CD4-positive, alpha-beta memory T cell (primary cell): ENCODE data around the gene SYNGR1. TPM values are rescaled to one million over a fixed set of nuclear protein-coding genes. Genes with fewer than 3 reads are reported as not detected.

ENCODE experiments used
- CTCF ChIA-PET: fragments of 350-600 bp; sonication (Branson Sonifier 250); formaldehyde crosslinking; loops from one replicate; lab custom pipeline; 2021; ENCODE audit warnings: inconsistent platforms; ENCODE audit not compliant: partially characterized antibody; lab: Charles Lee
- POLR2A ChIA-PET: fragments of 350-600 bp; sonication (Branson Sonifier 250); formaldehyde crosslinking; loops from one replicate; lab custom pipeline; 2021; ENCODE audit not compliant: partially characterized antibody; lab: Charles Lee
- DNase-seq, 5 donors: peaks; one replicate each; pipeline versions ENCODE4 v3.0.0 to v3.0.0-alpha.2; 2020 to 2022; ENCODE audit warnings: mixed read lengths in 1 of 5
- H3K27ac ChIP-seq: one replicate; pipeline ENCODE4 v1.7.0; 2013; ENCODE audit warnings: low read depth, low read length
- H3K27me3 ChIP-seq: 2 replicates; pipeline ENCODE4 v1.7.0; 2013; ENCODE audit warnings: mild to moderate bottlenecking, low read length, moderate library complexity; ENCODE audit not compliant: insufficient read depth
- H3K36me3 ChIP-seq: 2 replicates; pipeline ENCODE4 v1.7.0; 2013; ENCODE audit warnings: mild to moderate bottlenecking, low read length, moderate library complexity; ENCODE audit not compliant: insufficient read depth
- H3K4me1 ChIP-seq: 2 replicates; pipeline ENCODE4 v1.7.0; 2013; ENCODE audit warnings: mild to moderate bottlenecking, low read length, moderate library complexity; ENCODE audit not compliant: insufficient read depth
- H3K4me3 ChIP-seq, 2 donors: one replicate each; pipeline ENCODE4 v1.7.0; 2013; ENCODE audit warnings: low read length in 2 of 2, mild to moderate bottlenecking in 1 of 2
- H3K9me3 ChIP-seq, 2 donors: one replicate each; pipeline ENCODE4 v1.7.0; 2013; ENCODE audit warnings: low read length in 2 of 2, control low read depth in 1 of 2; ENCODE audit not compliant: control insufficient read depth in 1 of 2
- H3K27ac Mint-ChIP-seq, 7 donors: one replicate each; pipeline ENCODE4 v1.8.0; 2020 to 2021; ENCODE audit warnings: mixed read lengths in 7 of 7, mild to moderate bottlenecking in 6 of 7, inconsistent platforms in 3 of 7, moderate library complexity in 3 of 7
- H3K27me3 Mint-ChIP-seq, 2 donors: one replicate each; pipeline ENCODE4 v1.8.0; 2020 to 2021; ENCODE audit warnings: mixed read lengths in 2 of 2
- H3K36me3 Mint-ChIP-seq, 2 donors: one replicate each; pipeline ENCODE4 v1.8.0; 2020 to 2021; ENCODE audit warnings: mixed read lengths in 2 of 2, inconsistent platforms in 1 of 2, mild to moderate bottlenecking in 1 of 2
- H3K4me1 Mint-ChIP-seq, 4 donors: one replicate each; pipeline ENCODE4 v1.8.0; 2020 to 2021; ENCODE audit warnings: mixed read lengths in 4 of 4, mild to moderate bottlenecking in 1 of 4
- H3K4me3 Mint-ChIP-seq, 8 donors: one replicate each; pipeline ENCODE4 v1.8.0; 2020 to 2021; ENCODE audit warnings: mixed read lengths in 8 of 8, mild to moderate bottlenecking in 7 of 8, moderate library complexity in 6 of 8, inconsistent platforms in 3 of 8
- H3K9me3 Mint-ChIP-seq, 8 donors: one replicate each; pipeline ENCODE4 v1.8.0; 2020 to 2021; ENCODE audit warnings: mixed read lengths in 8 of 8, mild to moderate bottlenecking in 5 of 8, inconsistent platforms in 3 of 8, moderate library complexity in 1 of 8
- intact Hi-C: fragments of 100-400 bp; cut with micrococcal nuclease; formaldehyde crosslinking; loops from one replicate; pipeline ENCODE4 v1.15.1; 2023
- polyA plus RNA-seq, 2 donors: library from polyadenylated mRNA; unstranded; fragments of 300-500 nt; fragmentation: Illumina TruSeq; gene quantifications; one replicate each; pipeline ENCODE4 v1.2.3, GENCODE V29; 2021
- total RNA-seq, 2 experiments: library from RNA; stranded (reverse); gene quantifications; one replicate each; pipeline ENCODE4 v1.2.3, GENCODE V29; 2021

SYNGR1 gene
- total and polyA plus RNA-seq, 4 experiments from 2014 or later: 0.30 to 0.62 TPM; not detected in 2

- Histone ChIP-seq H3K4me1 (peaks cover 53% of the 10 kb centered on the region), H3K9me3 (no peaks in the 10 kb centered on the region), H3K4me3 (peak overlapping the region in 1 of 2 donors; percentile 97), H3K27me3 (no peaks in the 10 kb centered on the region), H3K36me3 (peaks cover 64% of the 10 kb centered on the region), H3K27ac (peak overlapping the region; percentile 83)
- POLR2A ChIA-PET: interaction anchor here (0.6 to 12.5 kb wide), 13 partner anchors 10 to 1447 kb away, joined by 3 to 433 read pairs (median 27); partner anchors contain the start of genes ATF4, CBX6, MIEF1 and PDGFB
- intact Hi-C loops: loop anchor here (1.0 to 5.0 kb wide), 3 partner anchors 145 to 609 kb away; partner anchors contain the start of gene GTPBP1
- CTCF ChIA-PET: interaction anchor here (0.6 to 12.4 kb wide), 31 partner anchors 10 to 1264 kb away, joined by 3 to 477 read pairs (median 4); partner anchors contain the start of genes APOBEC3C, CBX7 and PDGFB
- Mint-ChIP-seq H3K36me3 (peaks cover 51 to 84% of the 10 kb centered on the region in 2 donors), H3K27me3 (no peaks in the 10 kb centered on the region), H3K4me1 (peaks cover 28 to 63% (median 44%) of the 10 kb centered on the region in 4 donors), H3K4me3 (peak overlapping the region; percentile 15 to 100 (median 99)), H3K9me3 (peaks cover 0 to 8% (median 0%) of the 10 kb centered on the region in 8 donors), H3K27ac (peak overlapping the region; percentile 87 to 99 (median 99))
- DNase-seq: peak; percentile 76 to 86 (median 78)
Measured at GRCh38 chr22:39316440-39317083, 33.2 kb upstream of the SYNGR1 start.

- POLR2A ChIA-PET: interaction anchor here (0.6 to 12.5 kb wide), 14 partner anchors 11 to 1447 kb away, joined by 3 to 433 read pairs (median 28); partner anchors contain the start of genes ATF4, CBX6, PDGFB and RPS19BP1
- peak overlapping the region; percentile 84 to 99 (median 99) for H3K27ac Mint-ChIP-seq
- Histone ChIP-seq H3K4me3 (peak overlapping the region in 1 of 2 donors; percentile 97), H3K9me3 (no peaks in the 10 kb centered on the region), H3K4me1 (peaks cover 53% of the 10 kb centered on the region), H3K27me3 (no peaks in the 10 kb centered on the region), H3K36me3 (peaks cover 57% of the 10 kb centered on the region), H3K27ac (peak overlapping the region; percentile 83)
- no peaks in the 10 kb centered on the region for H3K27me3 Mint-ChIP-seq
- H3K4me1 Mint-ChIP-seq: peaks cover 28 to 60% (median 43%) of the 10 kb centered on the region in 4 donors
- H3K4me3 Mint-ChIP-seq: peak overlapping the region; percentile 98 to 100 (median 100)
- H3K9me3 Mint-ChIP-seq: peaks cover 0 to 8% (median 0%) of the 10 kb centered on the region in 8 donors
- peaks cover 51 to 79% of the 10 kb centered on the region in 2 donors for H3K36me3 Mint-ChIP-seq
- DNase-seq: peak in 2 of 5 donors; percentile 21 to 48
- intact Hi-C loops: loop anchor here (5.0 kb wide), 1 partner anchor 610 kb away; the partner anchor contains the start of gene GTPBP1
- CTCF ChIA-PET: interaction anchor here (0.6 to 12.4 kb wide), 22 partner anchors 10 to 1265 kb away, joined by 3 to 477 read pairs (median 4); partner anchors contain the start of genes APOBEC3C and CBX7
Measured at GRCh38 chr22:39317084-39317774, 32.6 kb upstream of the SYNGR1 start.

- Mint-ChIP-seq H3K4me3 (peak overlapping the region; percentile 98 to 100 (median 100)), H3K36me3 (peaks cover 49 to 72% of the 10 kb centered on the region in 2 donors), H3K9me3 (peaks cover 0 to 8% (median 0%) of the 10 kb centered on the region in 8 donors), H3K27me3 (no peaks in the 10 kb centered on the region), H3K4me1 (peaks cover 27 to 60% (median 43%) of the 10 kb centered on the region in 4 donors), H3K27ac (peak overlapping the region; percentile 98 to 99 (median 99))
- DNase-seq: no peak
- H3K36me3 ChIP-seq: peaks cover 50% of the 10 kb centered on the region
- CTCF ChIA-PET: interaction anchor here (0.6 to 12.4 kb wide), 22 partner anchors 10 to 1030 kb away, joined by 3 to 477 read pairs (median 5); partner anchors contain the start of genes APOBEC3C, ATF4 and CBX7
- no peaks in the 10 kb centered on the region for H3K9me3 ChIP-seq
- peaks cover 53% of the 10 kb centered on the region for H3K4me1 ChIP-seq
- H3K4me3 ChIP-seq: peak overlapping the region; percentile 87 to 97
- POLR2A ChIA-PET: interaction anchor here (0.6 to 12.5 kb wide), 32 partner anchors 8 to 726 kb away, joined by 3 to 433 read pairs (median 6); partner anchors contain the start of genes ATF4, CBX6, GTPBP1 and MIEF1
- intact Hi-C loops: loop anchor here (2.0 to 5.0 kb wide), 3 partner anchors 75 to 611 kb away; partner anchors contain the start of gene GTPBP1
- no peaks in the 10 kb centered on the region for H3K27me3 ChIP-seq
- H3K27ac ChIP-seq: peak overlapping the region; percentile 83
Measured at GRCh38 chr22:39317775-39318506, 31.9 kb upstream of the SYNGR1 start.

- CTCF ChIA-PET: interaction anchor here (0.8 to 12.4 kb wide), 17 partner anchors 8 to 1030 kb away, joined by 3 to 477 read pairs (median 5); partner anchors contain the start of genes ATF4 and CBX7
- peaks cover 51% of the 10 kb centered on the region for H3K4me1 ChIP-seq
Measured at GRCh38 chr22:39318507-39319283, 31.1 kb upstream of the SYNGR1 start.

GRCh38 chr22:39319284-39320022 lies 30.3 kb upstream of the SYNGR1 start, which contains the start of gene RPL3:
RPL3 (minus strand) TSS chr22:39319623; CDS start chr22:39319597, 26 bp downstream.
- Mint-ChIP-seq H3K4me1 (peaks cover 25 to 55% (median 43%) of the 10 kb centered on the region in 4 donors), H3K36me3 (peaks cover 35 to 56% of the 10 kb centered on the region in 2 donors)
- CTCF ChIA-PET: interaction anchor here (0.5 to 12.4 kb wide), 15 partner anchors 8 to 1029 kb away, joined by 3 to 477 read pairs (median 5); partner anchors contain the start of genes ATF4 and CBX7

More at GRCh38 chr22:39318507-39319283, 31.1 kb upstream of the SYNGR1 start:
- Mint-ChIP-seq H3K9me3 (peaks cover 0 to 8% (median 0%) of the 10 kb centered on the region in 8 donors), H3K4me3 (peak overlapping the region; percentile 98 to 100 (median 100)), H3K27ac (peak overlapping the region; percentile 98 to 99 (median 99)), H3K36me3 (peaks cover 41 to 64% of the 10 kb centered on the region in 2 donors), H3K4me1 (peaks cover 25 to 55% (median 43%) of the 10 kb centered on the region in 4 donors), H3K27me3 (no peaks in the 10 kb centered on the region)
- intact Hi-C loops: loop anchor here (1.0 to 5.0 kb wide), 6 partner anchors 76 to 611 kb away; partner anchors contain the start of genes ATF4, CBX6, CBX7 and GTPBP1
- peak in 1 of 5 donors; percentile 63 for DNase-seq
- Histone ChIP-seq H3K36me3 (peaks cover 43% of the 10 kb centered on the region), H3K27ac (peak overlapping the region; percentile 83), H3K9me3 (no peaks in the 10 kb centered on the region), H3K27me3 (no peaks in the 10 kb centered on the region), H3K4me3 (peak overlapping the region; percentile 87 to 97)
- POLR2A ChIA-PET: interaction anchor here (0.6 to 12.5 kb wide), 52 partner anchors 8 to 1983 kb away, joined by 3 to 433 read pairs (median 6); partner anchors contain the start of genes APOBEC3C, APOBEC3H, ATF4 and CBX6

More at GRCh38 chr22:39319284-39320022, 30.3 kb upstream of the SYNGR1 start, which contains the start of gene RPL3:
- peaks cover 44% of the 10 kb centered on the region for H3K4me1 ChIP-seq
- peak; percentile 97 to 98 (median 98) for DNase-seq
- H3K9me3 ChIP-seq: no peaks in the 10 kb centered on the region
- intact Hi-C loops: loop anchor here (1.0 to 5.0 kb wide), 6 partner anchors 77 to 612 kb away; partner anchors contain the start of genes ATF4, CBX6, CBX7 and GTPBP1
- H3K4me3 ChIP-seq: peak within 1 kb of the TSS; percentile 87 to 97
- peaks cover 35% of the 10 kb centered on the region for H3K36me3 ChIP-seq
- Mint-ChIP-seq H3K27ac (peak within 1 kb of the TSS; percentile 98 to 99 (median 99)), H3K4me3 (peak within 1 kb of the TSS; percentile 98 to 100 (median 100)), H3K27me3 (no peaks in the 10 kb centered on the region), H3K9me3 (peaks cover 0 to 8% (median 0%) of the 10 kb centered on the region in 8 donors)
- peak within 1 kb of the TSS; percentile 83 for H3K27ac ChIP-seq
- POLR2A ChIA-PET: interaction anchor here (0.6 to 12.5 kb wide), 64 partner anchors 9 to 1982 kb away, joined by 3 to 433 read pairs (median 5); partner anchors contain the start of genes APOBEC3A, APOBEC3B, APOBEC3C and APOBEC3H
- no peaks in the 10 kb centered on the region for H3K27me3 ChIP-seq
